GM18517 (cell line): ENCODE data around the gene ARID4A.
"Not testable (repeated sequence)": the region's sequence is repeated elsewhere in the genome, so short reads cannot be mapped to it uniquely, and the experiment has no call there.

Experiments used
- ATAC-seq: cut with Tn5 transposase; IDR thresholded peaks from one replicate; pipeline ENCODE4 v1.9.1; 2021; ENCODE audit warnings: mild to moderate bottlenecking, moderate library complexity; ENCODE audit not compliant: unreplicated experiment

Gene ARID4A

GRCh38 chr14:58298477-58299400 is at the start of gene ARID4A:
TSS of gene ARID4A (plus strand) at chr14:58298555. CDS start at chr14:58299855, 1,300 bp downstream.
- no peak for ATAC-seq

- no peak for ATAC-seq
These were observed 48.7 kb upstream of the ARID4A start for GRCh38 chr14:58249611-58250010.

- ATAC-seq, result no peak
These were observed 40.2 kb upstream of the ARID4A start for GRCh38 chr14:58258156-58258555.

- ATAC-seq, result not testable (repeated sequence)
These were observed 36.4 kb upstream of the ARID4A start for GRCh38 chr14:58262005-58262404.

- ATAC-seq, result no peak
These were observed 33.0 kb upstream of the ARID4A start for GRCh38 chr14:58265401-58265800.

GRCh38 chr14:58270628-58271027 is 27.7 kb upstream of the ARID4A start:
- no peak for ATAC-seq

- no peak for ATAC-seq
These were observed 25.6 kb upstream of the ARID4A start for GRCh38 chr14:58272588-58273372.

- ATAC-seq, result no peak
These were observed 23.5 kb upstream of the ARID4A start for GRCh38 chr14:58274881-58275280.

GRCh38 chr14:58275527-58276190 is 22.7 kb upstream of the ARID4A start:
- no peak for ATAC-seq

GRCh38 chr14:58276208-58276607 is 22.1 kb upstream of the ARID4A start:
- no peak for ATAC-seq

- ATAC-seq, result no peak
These were observed 20.2 kb upstream of the ARID4A start for GRCh38 chr14:58278177-58278576.

- no peak for ATAC-seq
These were observed 17.2 kb upstream of the ARID4A start for GRCh38 chr14:58280954-58281787.

- no peak for ATAC-seq
These were observed 16.4 kb upstream of the ARID4A start for GRCh38 chr14:58281969-58282368.

GRCh38 chr14:58282925-58283593 is 15.3 kb upstream of the ARID4A start:
- ATAC-seq, result no peak

- no peak for ATAC-seq
These were observed 14.6 kb upstream of the ARID4A start for GRCh38 chr14:58283730-58284129.

GRCh38 chr14:58285132-58285531 is 13.2 kb upstream of the ARID4A start:
- no peak for ATAC-seq

- ATAC-seq, result no peak
These were observed 10.7 kb upstream of the ARID4A start for GRCh38 chr14:58287607-58288042.

- no peak for ATAC-seq
These were observed 10.1 kb upstream of the ARID4A start for GRCh38 chr14:58288106-58288792.

- no peak for ATAC-seq
These were observed 6.7 kb upstream of the ARID4A start for GRCh38 chr14:58291646-58292045.
